ENCODE results near the gene PCBD2. TPM values are rescaled to one million over a fixed set of nuclear protein-coding genes. Genes with fewer than 3 reads are reported as not detected.
A peak's percentile ranks its signal among the peaks of the same experiment; 100 is the strongest.
"Not testable (repeated sequence)": the region's sequence is repeated elsewhere in the genome, so short reads cannot be mapped to it uniquely, and the experiment has no call there.

Gene PCBD2
- total RNA-seq = 19.2 and 19.8 TPM in 2 replicates
- polyA plus RNA-seq (2012) = 7.0 TPM

DNA sequence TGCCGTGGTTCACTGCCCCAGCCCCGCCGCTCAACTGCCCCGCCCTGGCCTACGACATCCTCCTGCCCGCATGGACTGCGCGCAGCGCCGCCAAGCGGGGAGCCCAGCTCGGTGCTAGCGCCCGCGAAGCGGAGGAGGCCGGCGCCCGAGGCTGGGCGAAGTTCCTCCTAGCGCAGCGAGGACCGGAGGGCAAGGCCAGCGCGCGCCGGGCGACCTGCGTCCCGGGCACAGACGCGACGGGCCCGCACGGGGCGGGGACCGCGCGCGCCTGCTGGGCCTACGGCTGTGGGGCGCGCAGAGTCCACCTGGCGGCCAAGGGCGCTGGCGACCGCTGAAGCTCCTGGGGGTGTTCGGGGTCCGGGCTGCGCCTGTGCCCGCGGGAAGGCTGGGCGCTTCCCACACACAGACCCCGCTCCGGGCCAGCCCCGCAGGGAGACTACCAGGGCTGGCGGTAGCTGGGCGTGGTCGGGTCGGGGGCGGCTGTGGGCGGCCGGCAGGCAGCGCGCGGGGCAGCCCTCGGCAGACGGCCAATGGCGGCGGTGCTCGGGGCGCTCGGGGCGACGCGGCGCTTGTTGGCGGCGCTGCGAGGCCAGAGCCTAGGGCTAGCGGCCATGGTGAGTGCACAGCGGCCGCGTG, at the start of gene PCBD2:
Gene PCBD2 (plus strand): TSS at position 522 of the 636 bp plus-strand sequence. CDS start 9 bp downstream, at position 531.
- DNase-seq (ENCODE audit: low read depth) = peak; percentile 93

DNA sequence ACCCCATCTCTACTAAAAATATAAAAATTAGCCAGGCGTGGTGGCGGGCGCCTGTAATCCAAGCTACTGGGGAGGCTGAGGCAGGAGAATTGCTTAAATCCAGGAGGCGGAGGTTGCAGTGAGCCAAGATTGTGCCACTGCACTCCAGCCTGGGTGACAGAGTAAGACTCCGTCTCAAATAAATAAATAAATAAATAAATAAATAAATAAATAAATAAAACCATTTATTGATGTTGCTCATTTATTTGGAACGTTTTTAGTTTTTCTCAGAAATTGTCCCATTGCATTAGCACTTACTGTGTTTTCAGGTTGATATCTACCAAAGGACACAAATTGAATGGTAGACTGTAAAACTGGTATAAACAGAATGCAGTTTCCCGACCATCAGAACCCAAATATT, 48.5 kb upstream of the PCBD2 start:
- DNase-seq (ENCODE audit: low read depth) = not testable (repeated sequence)

DNA sequence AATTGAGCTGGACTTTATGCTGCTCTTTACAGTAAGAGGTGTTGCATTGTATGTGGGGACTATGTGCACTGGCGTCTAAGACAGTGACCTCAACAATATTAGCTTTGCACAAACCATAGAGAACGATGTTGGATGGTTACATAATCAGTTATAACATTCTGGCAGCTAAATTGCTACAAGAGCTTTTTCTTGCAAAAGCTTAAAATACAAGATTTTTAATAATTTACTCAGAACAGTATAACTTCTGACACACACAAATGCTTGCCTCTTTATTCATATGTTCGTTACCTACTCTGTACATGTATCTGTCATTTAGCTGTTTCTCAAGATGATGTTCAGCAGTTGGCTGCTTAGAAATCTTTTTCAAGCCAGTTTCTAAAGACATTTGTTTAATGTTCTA, 47.5 kb upstream of the PCBD2 start:
- no peak for DNase-seq (ENCODE audit: low read depth)

DNA sequence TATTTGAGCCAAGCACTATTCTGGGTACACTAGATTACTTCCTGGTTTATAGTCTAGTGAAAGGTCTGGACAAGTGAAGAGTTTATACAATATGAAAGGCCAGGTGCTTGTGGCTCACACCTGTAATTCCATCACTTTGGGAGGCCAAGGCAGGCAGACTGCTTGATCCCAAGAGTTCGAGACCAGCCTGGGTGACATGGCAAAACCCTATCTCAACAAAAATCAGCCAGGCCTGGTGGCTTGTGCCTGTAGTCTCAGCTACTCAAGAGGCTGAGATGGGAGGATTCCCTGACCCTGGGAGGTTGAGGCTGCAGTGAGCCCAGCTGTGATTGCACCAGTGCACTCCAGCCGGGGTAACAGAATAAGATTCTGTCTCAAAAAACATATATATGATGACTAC, 40.2 kb upstream of the PCBD2 start:
- no peak for DNase-seq (ENCODE audit: low read depth)

DNA sequence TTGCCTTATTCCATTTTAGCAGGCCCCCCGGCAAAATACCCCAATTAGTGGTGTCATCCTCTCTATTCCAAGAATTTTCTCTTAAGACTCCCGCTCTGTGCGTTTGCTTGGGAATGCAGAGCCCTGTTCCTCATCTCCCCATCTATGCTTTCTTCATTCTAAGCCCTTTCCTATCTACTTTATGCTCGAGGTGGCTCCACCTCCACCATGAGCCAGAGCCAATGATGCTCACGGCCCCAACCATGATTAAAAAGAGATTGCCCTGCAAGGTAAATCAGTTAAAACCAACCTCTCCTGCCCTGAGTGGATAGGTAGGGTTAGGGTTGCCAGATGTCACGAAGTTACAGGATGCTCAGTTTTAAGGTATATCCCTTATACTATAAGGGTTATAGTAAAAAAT, 31.4 kb upstream of the PCBD2 start:
- DNase-seq (ENCODE audit: low read depth) = no peak

DNA sequence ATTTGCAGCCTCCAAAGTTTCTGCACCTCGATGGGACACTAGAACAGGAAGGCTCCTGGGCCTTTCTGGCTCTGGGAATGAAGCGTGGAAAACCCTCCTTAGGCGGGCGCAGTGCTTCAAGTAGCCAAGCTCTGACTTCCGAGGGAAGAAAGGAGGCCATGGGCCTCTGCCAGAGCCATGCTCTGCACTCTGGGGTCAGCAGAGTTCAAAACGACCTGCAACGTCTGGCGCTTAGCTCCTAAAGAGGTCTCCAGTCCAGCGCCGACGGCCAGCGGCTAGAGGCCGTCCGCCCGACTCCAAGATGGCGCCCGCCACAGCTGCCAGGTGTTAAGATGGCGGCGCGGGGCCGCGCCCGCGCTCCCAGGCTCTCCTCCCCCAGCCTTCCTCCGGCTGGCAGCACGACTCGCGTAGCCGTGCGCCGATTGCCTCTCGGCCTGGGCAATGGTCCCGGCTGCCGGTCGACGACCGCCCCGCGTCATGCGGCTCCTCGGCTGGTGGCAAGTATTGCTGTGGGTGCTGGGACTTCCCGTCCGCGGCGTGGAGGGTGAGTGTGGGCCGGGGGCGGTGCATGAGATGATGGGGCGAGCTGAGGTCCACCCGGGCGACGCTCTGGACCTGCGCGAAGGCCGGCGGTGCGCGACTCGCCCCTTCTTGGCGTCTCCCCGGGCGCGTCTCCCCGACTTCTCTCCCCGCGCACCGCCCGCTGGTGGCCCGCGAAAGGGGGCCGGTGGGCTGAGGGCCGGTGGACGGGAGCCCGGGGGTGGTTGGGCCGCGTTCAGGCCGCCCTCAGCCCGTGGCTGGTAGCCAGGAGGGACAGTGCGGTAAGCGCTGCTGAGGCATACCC, 30.7 kb upstream of the PCBD2 start, which contains the start of gene TXNDC15:
Gene TXNDC15 (plus strand): TSS at position 385 of the 844 bp plus-strand sequence. CDS start 57 bp downstream, at position 442.
- peak; percentile 87 for DNase-seq (ENCODE audit: low read depth)

DNA sequence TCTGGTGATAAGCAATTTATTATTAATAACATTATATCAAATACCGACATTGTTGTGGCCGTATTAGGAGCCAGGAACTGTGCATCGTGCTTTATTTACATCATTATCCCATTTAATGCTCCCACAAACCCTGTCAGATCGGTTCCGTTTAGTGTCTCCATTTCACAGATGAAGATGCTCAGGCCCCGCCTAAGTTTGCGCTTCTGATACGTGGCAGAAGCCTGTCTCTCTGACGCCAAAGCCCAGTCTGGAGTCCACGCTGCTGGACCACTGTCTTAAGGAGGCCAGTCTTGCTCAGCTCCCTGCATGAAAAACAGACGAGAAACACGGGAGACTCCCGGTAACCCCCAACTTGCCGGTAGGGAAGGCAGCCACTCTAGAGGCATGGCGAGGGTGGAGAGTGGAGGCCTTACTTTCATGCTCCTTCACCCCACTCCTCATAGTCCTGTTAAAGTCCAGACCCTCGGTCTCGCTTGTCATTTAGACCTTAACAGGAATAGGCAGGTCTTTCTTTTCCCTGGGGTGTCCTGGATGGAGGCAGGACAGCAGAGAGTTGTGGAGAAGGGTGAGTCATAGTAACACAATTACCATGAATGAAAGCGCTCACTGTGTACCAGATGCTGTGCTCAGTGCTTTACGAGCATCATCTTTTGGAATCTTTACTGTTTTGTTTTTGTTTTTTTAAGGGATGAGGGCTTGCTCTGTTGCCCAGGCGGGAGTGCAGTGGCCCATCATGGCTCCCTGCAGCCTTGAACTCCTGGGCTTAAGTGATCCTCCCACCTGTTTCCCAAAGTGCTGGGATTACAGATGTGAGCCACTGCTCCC, 29.9 kb upstream of the PCBD2 start:
- DNase-seq (ENCODE audit: low read depth) = peak; percentile 77

DNA sequence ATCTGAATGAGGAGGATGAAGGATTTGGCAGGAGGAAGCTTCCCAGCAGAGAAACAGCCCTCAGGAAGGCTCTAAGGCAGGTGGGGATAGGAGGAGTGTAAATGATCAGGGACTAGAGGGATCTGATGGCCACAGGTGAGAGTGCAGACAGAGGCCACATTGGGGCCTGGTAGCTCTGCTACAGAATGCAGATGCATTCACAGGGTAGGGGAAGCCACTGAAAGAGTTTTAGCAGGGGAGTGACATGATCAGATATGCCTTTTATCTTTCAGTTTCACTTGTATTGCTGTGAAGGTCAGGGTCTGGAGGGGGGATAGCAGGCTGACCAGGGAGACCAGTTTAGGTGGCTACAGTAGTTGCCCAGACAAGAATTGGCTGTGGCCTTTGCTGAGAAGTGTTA, 27.8 kb upstream of the PCBD2 start:
- DNase-seq (ENCODE audit: low read depth) = no peak

DNA sequence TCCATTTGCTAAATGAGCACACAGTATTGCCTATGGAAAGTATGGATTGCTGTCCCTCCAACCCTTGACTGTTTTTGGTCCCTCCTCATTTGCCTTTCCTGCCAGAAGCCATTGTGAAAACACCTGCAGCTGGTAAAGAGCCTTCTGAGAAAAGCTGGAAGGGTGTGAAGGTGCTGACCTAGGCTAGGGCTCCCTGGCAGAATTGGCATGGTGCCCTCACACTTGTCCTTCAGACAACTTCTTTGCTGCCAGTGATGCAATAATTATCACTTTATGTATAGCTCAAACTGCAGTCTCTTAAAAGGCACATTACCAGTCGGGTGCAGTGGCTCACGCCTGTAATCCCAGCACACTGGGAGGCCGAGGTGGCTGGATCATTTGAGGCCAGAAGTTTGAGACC, 26.5 kb upstream of the PCBD2 start:
- DNase-seq (ENCODE audit: low read depth) = no peak

DNA sequence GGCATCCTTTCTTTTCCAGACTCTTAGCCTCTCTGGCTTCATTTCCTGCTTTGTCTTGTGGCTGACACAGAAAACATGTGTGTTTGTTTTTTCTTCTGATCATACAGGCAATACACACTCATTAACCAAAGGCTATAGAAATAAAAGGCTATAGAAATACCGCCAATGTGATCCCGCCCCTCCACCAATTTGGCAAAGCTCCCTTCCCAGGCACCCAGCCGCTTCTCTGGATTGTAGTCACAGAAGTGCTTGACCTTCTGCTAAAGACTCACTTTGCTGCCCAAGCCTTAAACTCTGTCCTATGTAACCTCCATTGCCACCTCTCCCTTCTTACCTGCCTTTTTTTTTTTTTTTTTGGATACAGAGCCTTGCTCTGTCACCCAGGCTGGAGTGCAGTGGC, 25.5 kb upstream of the PCBD2 start:
- no peak for DNase-seq (ENCODE audit: low read depth)

DNA sequence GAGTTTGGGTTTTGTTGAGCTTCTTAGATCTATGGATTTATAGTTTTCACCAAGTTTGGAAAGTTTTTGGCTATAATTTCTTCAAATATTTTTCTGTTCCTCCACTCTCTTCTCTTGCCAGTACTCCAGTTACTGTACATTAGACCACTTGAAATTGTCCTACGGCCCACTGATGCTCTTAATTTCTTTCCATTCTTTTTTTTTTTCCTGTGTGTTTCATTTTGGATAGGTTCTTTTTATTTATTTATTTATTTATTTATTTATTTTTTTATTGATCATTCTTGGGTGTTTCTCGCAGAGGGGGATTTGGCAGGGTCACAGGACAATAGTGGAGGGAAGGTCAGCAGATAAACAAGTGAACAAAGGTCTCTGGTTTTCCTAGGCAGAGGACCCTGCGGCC, 24.0 kb upstream of the PCBD2 start:
- DNase-seq (ENCODE audit: low read depth) = not testable (repeated sequence)

DNA sequence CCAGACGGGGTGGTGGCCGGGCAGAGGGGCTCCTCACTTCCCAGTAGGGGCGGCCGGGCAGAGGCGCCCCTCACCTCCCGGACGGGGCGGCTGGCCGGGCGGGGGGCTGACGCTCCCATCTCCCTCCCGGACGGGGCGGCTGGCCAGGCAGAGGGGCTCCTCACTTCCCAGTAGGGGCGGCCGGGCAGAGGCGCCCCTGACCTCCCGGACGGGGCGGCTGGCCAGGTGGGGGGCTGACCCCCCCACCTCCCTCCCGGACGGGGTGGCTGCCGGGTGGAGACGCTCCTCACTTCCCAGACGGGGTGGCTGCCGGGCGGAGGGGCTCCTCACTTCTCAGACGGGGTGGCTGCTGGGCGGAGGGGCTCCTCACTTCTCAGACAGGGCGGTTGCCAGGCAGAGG, 23.2 kb upstream of the PCBD2 start:
- not testable (repeated sequence) for DNase-seq (ENCODE audit: low read depth)

DNA sequence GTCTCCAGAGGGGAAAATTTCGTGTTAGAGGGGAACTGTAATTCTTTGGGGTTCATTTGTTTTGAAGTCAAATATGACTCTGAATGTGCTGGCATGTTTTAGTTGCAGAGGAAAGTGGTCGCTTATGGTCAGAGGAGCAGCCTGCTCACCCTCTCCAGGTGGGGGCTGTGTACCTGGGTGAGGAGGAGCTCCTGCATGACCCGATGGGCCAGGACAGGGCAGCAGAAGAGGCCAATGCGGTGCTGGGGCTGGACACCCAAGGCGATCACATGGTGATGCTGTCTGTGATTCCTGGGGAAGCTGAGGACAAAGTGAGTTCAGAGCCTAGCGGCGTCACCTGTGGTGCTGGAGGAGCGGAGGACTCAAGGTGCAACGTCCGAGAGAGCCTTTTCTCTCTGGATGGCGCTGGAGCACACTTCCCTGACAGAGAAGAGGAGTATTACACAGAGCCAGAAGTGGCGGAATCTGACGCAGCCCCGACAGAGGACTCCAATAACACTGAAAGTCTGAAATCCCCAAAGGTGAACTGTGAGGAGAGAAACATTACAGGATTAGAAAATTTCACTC, 17.3 kb upstream of the PCBD2 start:
- no peak for DNase-seq (ENCODE audit: low read depth)

DNA sequence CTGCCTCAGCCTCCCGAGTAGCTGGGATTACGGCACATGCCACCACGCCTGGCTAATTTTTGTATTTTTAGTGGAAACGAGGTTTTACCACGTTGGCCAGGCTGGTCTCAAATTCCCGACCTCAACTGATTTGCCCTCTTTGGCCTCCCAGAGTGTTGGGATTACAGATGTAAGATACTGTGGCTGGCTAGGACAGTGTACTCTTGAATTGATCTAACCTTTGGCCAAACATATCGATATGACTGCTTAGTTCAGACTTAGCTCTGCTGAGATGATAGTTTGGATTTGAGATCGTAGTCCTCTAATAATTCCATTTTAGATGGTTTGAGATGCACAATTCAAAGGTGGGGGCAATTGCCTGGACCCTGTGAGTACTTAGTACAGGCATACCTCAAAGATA, 15.6 kb upstream of the PCBD2 start:
- DNase-seq (ENCODE audit: low read depth) = no peak

DNA sequence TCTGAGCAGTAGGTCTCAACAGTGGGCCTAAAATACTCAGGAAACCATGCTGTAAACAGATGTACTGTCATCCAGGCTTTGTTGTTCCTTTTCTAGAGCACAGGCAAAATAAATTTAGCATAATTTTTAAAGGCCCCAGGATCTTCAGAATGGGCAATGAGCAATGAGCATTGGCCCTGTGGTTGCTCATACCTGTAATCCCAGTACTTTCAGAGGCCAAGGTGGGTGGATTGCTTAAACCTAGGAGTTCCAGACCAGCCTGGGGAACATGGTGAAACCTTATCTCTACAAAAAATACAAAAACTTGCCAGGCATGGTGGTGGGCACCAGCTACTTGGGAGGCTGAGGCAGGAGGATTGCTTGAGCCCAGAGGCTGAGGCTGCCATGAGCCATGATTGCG, 13.5 kb upstream of the PCBD2 start:
- no peak for DNase-seq (ENCODE audit: low read depth)

DNA sequence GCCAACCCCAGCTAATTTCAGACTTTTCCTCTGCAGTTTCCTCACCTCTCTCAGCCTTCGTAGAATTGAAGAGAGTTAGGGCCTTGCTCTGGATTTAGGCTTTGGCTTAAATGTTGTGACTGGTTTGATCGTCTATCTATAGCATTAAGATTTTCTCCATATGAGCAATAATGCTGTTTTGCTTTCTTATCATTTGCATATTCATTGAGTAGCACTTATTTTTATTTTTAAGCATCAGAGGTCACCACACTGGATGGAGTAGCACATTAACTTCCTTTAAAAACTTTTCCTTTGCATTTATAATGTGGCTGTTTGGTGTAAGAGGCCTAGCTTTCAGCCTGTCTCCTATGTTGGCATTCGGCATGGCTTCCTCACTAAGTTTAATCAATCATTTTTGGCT, 12.6 kb upstream of the PCBD2 start:
- DNase-seq (ENCODE audit: low read depth) = no peak

DNA sequence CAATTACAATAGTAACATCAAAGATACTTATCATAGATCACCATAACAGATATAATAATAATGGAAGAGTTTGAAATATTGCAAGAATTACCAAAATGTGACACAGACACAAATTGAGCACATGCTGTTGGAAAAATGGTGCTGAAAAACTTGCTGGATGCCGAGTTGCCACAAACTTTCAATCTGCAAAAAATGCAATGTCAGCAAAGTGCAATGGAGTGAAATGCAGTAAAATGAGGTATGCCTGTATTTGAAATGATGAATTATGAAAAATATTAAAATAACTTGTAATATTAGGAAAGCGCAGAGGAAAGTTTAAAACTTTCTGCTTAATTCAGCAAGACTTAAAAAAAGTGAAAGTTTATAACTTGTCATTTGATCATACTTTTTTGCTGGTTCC, 12.0 kb upstream of the PCBD2 start:
- DNase-seq (ENCODE audit: low read depth) = no peak

DNA sequence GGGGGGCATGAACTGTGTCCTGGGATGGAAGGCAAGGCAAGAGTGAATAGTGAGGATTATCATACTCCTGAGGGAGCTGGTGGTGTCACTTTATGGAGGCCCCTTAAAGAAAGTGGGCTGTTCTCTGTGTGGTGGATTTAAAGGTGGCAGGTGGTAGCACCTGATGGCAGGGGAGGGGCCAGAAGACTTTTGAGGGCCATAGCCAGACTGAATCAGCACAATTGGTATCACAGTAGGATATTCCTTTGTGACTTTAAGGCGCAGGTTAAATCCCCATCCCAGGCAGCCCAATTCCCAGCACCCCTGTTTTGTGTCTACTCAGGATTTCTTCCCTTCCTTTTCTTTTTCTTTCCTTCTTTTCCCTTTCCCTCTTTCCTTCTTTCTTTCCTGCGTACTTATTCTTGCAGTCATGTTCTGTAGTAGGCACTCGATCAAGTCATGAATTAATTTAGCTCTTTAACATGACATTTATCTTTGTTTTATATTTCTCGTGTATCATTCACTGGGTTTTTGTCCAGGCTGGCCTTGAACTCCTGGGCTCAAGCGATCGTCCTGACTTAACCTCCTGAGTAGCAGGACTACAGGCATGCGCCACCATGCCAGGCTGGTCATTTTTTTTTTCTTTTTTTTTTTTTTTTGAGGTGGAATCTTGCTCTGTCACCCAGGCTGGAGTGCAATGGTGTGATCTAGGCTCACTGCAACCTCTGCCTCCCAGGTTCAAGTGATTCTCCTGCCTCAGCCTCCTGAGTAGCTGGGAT, 11.0 kb upstream of the PCBD2 start:
- DNase-seq (ENCODE audit: low read depth) = no peak

DNA sequence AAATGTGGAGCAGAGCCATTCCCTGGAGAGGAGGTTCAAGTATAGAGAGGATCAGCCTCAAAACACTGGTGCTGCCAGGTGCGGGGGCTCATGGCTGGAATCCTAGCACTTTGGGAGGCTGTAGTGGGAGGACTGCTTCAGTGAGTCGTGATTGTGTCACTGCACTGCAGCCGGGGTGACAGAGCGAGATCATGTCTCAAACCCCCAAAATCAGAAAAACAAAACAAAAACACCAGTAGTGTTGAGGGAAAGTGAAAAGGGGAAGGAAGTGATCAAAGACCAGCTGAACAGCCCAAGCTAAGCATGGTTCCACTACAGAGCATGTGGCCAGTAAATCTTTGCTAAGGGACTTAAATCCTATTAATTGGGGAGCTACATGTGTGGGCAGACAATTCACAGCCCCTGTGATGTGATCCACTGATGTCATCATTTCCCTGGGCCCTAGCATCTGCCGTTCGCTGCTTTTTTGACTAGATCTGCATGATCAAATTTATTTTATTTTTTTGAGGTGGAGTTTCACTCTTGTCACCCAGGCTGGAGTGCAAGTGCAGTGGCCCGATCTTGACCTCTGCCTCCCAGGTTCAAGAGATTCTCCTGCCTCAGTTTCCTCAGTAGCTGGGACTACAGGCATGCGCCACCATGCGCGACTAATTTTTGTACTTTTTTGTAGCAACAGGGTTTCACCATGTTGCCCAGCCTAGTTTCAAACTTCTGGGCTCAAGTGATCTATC, 2.7 kb upstream of the PCBD2 start:
- DNase-seq (ENCODE audit: low read depth) = no peak
